GM19023 (cell line): Measurements from ENCODE around the gene PIWIL4.
"Not testable (repeated sequence)": the region's sequence is repeated elsewhere in the genome, so short reads cannot be mapped to it uniquely, and the experiment has no call there.

Experiments
- ATAC-seq: cut with Tn5 transposase; IDR thresholded peaks from one replicate; pipeline ENCODE4 v1.9.1; 2021; ENCODE audit warnings: mild to moderate bottlenecking, moderate library complexity; ENCODE audit not compliant: unreplicated experiment

Gene PIWIL4

DNA sequence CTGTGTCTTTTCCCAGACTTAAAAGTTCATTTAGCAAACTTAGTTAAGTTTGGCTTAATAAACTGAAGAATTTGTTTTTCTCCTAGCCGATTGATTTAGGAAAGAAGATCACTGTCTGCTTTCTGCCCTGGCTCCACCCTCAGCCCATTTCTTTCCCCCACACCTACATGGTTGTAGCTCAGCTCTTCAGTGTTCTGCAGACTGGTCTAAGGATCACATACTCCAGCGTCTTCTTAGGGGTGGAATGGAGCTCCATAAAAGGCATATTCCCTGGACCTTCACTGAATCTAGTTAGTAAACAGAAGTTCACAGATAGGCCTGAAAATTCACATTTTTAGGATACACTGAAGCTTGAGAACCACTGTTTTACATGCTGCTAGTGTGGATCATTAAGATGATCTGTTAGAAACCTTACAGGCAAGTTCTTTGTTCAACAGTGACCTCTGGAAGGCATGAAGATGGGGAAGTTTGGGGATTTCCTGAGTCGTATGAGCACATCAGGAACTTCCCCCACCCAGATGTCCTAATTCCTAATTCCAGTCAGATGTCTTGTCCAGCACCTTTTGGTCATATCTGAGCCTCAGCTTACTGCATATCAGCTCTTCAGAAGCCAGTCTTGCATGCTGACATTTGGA is 16.8 kb downstream of the PIWIL4 start:
- ATAC-seq, result peak; percentile 52

DNA sequence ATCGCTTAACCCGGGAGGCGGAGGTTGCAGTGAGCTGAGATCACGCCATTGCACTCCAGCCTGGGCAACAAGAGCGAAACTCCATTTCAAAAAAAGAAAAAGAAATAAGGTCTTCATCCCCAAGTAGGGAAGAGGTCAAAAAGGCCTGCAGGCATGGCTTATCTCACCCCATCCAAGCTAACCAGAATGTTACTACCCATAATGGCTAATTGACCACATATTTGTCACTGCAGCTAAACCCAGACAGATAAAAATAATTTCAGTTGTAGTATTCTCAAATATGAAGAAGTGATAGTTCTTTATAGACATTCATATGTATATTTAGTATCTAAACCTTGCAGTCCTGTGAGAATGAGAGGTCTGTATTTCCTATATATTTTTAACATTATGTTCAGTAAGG is 17.8 kb downstream of the PIWIL4 start:
- no peak for ATAC-seq

DNA sequence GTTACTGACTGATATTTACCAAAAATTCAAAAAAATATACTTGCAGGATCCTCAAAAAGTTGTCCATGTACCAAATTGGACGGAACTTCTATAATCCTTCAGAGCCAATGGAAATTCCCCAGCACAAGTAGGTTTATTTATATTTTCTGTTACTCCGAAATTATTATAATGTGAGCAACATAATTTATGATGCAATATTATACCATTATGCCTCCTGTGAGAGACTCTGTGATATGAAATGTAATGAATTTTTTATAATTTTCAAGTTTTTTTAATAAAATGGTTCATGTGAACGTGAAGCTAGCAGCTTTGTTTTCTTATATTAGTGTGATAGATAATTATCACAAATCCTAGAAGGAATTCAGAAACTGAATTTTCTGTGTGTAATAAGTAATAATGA is 18.2 kb downstream of the PIWIL4 start:
- ATAC-seq, result no peak

DNA sequence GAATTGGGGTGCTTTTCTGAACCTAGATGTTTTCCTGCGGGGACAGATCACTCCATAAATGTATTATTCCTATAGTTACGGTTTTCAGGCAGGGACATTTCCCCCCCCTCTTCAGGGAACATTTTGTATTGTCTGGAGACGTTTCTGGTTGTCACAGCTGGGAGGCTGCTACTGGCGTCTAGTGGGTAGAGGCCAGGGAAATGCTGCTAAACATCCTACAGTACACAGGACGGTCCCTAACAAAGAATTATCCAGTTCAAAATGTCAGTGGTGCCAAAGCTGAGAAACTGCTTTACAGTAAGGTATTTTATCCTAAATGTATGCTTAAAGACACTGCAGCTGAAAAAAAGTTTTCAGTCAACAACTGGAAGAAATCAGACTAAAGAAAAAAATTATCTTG is 19.4 kb downstream of the PIWIL4 start:
- no peak for ATAC-seq

DNA sequence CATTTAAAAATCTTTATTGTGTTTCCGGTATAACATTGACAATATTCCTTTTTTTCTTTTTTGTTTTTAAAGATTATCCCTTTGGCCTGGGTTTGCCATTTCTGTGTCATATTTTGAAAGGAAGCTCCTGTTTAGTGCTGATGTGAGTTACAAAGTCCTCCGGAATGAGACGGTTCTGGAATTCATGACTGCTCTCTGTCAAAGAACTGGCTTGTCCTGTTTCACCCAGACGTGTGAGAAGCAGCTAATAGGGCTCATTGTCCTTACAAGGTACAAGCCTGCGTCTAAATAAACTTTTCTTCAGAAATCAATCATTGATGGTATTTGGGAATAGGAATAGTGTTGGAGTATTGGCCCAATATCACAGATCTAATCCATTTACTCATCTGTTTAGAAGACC is 19.8 kb downstream of the PIWIL4 start:
- no peak for ATAC-seq

- no peak for ATAC-seq
Observed at GRCh38 chr11:94588366-94588942, 21.3 kb downstream of the PIWIL4 start.

DNA sequence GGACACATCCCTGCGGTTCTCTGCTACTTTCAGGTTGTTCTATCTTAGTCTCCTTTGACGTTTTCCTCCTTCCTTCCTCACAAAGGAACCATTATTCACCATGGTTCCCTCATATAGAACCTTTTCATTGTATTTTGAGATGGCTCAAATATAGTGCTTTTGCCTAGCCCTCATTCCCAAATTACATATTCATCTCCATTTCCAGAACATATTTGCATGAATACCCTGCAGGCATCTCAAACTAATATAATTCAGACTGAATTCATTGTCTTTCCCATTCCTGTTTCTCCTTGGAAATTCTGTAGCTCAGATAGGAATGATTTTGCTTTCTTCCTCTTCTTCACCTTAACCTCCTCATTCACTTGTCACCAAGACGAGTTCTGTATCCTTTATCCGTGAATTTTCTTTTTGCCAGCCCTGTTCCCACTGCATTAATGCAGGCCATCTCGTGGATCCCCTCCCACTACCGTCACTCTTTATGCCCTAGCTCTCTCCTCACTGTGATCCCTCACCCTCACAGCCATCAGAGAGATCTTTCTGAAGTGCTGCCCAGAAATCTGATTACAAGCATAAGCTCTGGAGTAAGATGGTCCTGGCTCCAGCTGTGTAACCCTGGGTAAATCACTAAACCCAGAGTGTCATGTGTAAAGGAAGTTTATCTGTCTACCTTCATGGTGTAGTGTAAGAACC is 23.3 kb downstream of the PIWIL4 start:
- no peak for ATAC-seq

DNA sequence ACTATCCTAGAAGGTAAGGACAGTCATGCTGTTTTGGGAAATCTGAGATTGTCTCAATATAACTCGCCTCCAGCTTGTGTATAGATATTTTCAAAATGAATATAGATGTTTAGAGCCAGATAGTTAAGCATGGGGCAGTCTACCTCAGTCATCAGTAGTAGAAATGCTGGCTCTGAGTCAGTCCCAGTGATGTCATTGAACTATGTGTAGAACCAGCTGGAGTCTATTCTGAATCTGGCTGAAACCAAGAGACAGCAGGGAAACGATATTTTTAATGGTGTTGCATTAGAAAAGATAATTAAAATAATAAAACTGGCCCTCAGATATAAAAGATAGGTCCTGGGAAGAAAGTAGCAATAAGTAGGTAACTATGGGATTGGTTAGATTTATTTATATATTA is 25.9 kb downstream of the PIWIL4 start:
- ATAC-seq, result peak; percentile 83

DNA sequence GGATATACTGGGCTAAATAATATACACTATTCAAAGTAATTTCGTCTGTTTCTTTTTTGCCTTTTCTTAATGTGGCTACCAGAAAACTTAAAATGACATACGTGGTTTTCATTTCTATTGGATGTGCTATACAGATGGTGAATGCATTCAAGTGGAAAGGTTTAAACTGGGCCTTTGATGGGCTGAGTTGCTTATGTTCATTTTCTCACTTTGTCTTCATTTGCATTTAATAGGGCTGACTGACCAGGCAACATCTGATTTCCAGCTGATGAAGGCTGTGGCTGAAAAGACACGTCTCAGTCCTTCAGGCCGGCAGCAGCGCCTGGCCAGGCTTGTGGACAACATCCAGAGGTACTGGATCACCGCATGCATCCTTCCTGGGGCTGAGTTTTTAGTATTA is 27.9 kb downstream of the PIWIL4 start:
- no peak for ATAC-seq

DNA sequence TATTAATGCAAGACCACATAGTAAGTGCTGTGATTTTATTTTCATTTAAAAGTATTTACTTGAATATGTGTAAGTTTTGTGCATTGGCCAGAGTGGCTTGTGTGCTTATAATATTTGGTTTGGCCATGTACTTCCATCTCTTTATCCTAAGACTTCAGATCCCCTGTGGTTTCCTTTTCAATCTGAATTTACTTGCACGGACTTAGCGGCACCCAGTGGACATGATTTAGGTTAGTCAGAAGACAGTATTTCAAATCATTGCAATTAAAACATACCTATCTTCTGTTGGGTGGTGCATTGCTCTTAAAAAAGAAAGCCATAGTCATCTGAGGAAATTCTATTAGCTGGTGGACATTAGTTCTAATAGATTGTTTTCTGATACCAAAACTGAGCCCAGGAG is 30.7 kb downstream of the PIWIL4 start:
- ATAC-seq, result no peak

DNA sequence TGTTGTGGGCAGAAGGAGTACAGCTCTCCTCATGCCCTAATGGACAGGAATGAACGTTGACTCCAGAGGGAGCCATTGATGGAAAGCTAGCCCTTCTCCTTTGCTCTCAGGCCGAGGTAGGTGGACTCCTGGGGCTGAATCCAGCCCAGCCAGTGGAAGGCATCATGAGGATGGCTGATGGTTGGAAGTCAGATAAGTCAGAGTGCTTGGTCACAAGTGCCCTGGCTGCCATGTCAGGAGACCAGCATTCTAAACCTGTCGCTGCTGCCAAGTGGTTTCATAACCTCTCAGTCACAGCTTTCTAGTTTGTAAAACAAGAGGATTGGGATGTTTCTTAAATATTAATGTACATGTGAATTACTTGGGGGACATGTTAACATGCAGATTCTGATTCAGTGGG is 32.3 kb downstream of the PIWIL4 start:
- ATAC-seq, result no peak

DNA sequence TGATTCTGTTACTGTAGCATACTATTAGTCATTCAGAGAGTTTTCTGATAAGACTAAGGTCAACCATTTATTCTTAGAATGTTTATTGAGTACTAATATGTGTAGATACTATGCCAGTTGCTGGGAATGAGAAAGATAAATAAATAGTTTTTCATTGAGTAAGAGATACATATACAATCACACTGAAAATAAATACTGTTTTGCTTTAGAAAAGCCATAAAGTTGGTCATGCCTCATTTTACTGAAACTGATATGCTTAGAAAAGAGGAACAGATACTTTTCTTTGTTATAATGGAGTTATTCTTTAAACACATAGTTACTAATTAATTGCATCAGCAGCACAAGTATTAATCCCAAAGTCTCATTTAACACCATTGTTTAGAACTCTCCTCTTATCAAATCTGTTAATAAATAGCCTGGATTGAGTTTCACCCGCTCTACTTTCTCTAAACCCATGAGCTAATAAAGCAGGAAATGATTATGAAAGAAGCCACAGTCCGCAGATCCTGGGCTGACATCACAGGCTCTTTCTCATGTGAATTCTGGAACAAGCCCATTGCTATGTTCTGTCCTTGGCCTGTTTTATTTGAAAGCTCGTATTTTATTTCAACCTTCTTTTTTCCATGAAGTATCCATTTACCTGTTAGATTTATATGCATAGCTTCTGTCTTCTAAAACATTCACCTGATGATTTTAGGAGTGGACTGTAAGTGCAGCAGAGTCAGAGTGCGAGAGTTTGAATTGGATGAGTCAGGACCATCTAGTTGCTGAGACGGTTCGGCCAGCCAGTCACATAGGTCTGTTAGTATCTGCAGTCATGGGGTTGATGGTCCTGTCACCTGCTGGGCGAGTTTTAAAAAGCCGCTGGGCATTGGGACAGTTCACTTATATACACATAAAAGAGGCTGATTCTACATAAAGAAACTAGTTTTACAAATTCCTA is 35.5 kb downstream of the PIWIL4 start:
- ATAC-seq, result peak; percentile 93

DNA sequence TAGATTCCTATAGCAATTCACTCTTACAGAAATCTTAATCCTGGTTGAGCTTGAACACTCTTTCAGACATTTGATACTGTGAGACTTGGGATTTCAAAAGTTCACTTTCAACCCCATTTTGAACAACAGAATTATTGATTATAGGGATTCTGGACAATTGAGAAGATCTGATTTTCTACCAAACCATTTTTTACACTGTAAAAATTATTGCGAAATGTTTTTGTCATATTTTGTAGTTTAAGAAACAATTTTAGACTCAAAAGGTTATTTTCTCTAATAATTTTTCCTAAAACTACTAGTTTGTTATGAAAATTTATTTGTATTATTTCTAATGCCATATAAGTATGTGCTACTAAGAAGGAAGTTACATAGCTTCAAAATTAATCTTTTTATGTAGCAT is 36.4 kb downstream of the PIWIL4 start:
- no peak for ATAC-seq

DNA sequence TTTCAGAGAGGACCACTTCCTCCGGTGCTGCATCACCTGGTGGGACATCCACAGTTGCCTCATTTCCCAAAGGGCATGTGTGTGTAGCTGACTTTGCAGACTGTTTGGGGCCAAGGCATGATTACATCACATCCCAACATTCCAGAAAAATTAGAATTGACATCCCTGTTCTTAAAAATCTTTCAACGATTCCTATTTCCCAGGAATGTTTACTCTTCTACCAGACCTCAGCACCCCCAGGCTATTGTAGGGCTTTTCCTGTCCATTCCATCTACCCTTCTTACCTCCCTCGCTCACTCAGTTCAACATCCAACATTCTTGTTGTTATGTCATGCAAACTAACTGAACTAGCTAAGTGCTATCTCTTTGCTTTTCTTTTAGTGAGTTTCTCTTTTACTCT is 37.3 kb downstream of the PIWIL4 start:
- no peak for ATAC-seq

GRCh38 chr11:94613120-94613519 is 46.0 kb downstream of the PIWIL4 start:
- ATAC-seq, result no peak

DNA sequence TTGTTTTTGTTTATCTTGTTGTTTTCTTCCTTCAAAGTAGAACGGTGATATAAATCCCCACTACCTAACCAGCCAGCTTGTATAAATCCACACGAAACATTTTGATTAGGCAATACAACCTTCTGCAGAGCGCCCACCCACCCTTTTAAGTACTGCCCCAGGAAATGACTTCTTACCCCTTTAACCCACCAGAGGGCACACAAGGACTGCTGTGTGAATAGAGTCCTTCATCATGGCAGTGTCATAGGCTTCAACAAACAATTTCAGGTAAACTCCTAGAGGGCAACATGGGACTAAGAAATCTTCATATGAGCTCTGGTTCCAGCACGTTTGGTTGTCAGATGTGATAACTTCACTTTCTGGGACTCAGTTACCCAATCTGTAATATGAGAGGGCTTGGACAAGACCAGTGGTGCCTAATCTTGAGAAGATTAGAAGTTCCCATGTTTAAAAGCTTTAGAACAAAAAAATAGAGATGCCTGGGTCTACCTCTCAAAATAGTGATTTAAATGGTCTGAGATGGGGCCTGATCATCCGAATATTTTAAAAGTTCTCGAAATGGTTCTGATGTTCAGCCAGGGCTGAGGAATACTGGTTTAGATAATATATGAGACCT is 56.1 kb downstream of the PIWIL4 start:
- peak; percentile 73 for ATAC-seq

- not testable (repeated sequence) for ATAC-seq
Observed at GRCh38 chr11:94625422-94625821, 58.3 kb downstream of the PIWIL4 start.

GRCh38 chr11:94627003-94627560 is 59.9 kb downstream of the PIWIL4 start:
- ATAC-seq, result not testable (repeated sequence)

DNA sequence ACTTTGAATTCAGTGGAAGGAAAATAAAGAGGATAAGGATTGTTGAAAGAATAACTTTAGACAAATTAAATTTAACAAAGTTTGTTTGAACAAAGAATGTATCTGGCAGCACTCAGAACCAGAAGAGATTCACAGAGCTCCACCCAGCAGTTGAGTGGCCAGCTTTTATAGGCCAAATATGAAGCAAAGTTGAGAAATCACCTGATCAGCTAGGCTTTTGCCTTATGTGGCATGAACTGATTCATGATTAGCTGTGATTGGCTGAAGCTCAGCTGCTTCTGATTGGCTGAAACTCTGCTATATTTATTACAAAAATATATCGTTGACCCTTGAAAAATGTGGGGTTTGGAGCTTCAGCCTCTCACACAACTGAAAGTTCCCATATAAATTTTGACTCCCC is 62.6 kb downstream of the PIWIL4 start:
- no peak for ATAC-seq

DNA sequence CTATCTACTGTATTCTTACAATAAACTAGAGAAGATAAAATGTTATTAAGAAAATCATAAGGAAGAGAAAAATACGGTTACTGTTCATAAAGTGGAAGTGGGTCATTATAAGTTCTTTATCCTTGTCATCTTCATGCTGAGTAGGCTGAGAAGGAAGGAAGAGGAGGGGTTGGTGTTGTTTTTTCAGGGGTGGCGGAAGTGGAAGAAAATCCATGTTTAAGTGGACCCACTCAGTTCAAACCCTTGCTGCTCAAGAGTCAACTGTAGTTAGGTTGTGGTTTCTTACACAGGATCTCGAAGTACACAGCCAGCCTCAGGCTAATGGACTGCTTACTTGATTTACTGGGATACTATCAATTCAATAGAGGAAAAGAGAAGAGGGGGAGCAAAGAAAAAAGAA is 63.1 kb downstream of the PIWIL4 start:
- no peak for ATAC-seq

GRCh38 chr11:94632356-94632755 is 65.2 kb downstream of the PIWIL4 start:
- no peak for ATAC-seq
